HG03064 (cell line): Measurements from ENCODE around the gene STXBP3.

Source experiments
- ATAC-seq: cut with Tn5 transposase; IDR thresholded peaks from one replicate; pipeline ENCODE4 v1.9.1; 2021; ENCODE audit warnings: low read depth; ENCODE audit not compliant: unreplicated experiment

Gene STXBP3

GRCh38 chr1:108792420-108792819 is 45.9 kb downstream of the STXBP3 start:
- ATAC-seq, result no peak

- no peak for ATAC-seq
These were observed 52.5 kb downstream of the STXBP3 start for GRCh38 chr1:108799001-108799400.

GRCh38 chr1:108801101-108801500 is 54.6 kb downstream of the STXBP3 start:
- no peak for ATAC-seq

- ATAC-seq, result no peak
These were observed 57.1 kb downstream of the STXBP3 start for GRCh38 chr1:108803548-108803947.

GRCh38 chr1:108808438-108808837 is 62.0 kb downstream of the STXBP3 start:
- no peak for ATAC-seq

- no peak for ATAC-seq
These were observed 65.1 kb downstream of the STXBP3 start for GRCh38 chr1:108811611-108812010.

GRCh38 chr1:108813326-108813725 is 66.9 kb downstream of the STXBP3 start:
- ATAC-seq, result no peak

GRCh38 chr1:108814343-108815125 is 68.1 kb downstream of the STXBP3 start:
- ATAC-seq, result no peak

GRCh38 chr1:108815566-108815965 is 69.1 kb downstream of the STXBP3 start:
- ATAC-seq, result no peak

GRCh38 chr1:108816049-108816893 is 69.8 kb downstream of the STXBP3 start:
- no peak for ATAC-seq

GRCh38 chr1:108817016-108817415 is 70.5 kb downstream of the STXBP3 start:
- ATAC-seq, result no peak

GRCh38 chr1:108817811-108818210 is 71.3 kb downstream of the STXBP3 start:
- ATAC-seq, result no peak

GRCh38 chr1:108819878-108820277 is 73.4 kb downstream of the STXBP3 start:
- no peak for ATAC-seq

- no peak for ATAC-seq
These were observed 77.2 kb downstream of the STXBP3 start for GRCh38 chr1:108823632-108824031.

- no peak for ATAC-seq
These were observed 77.6 kb downstream of the STXBP3 start for GRCh38 chr1:108824051-108824450.

GRCh38 chr1:108826081-108826635 is 79.7 kb downstream of the STXBP3 start:
- ATAC-seq, result no peak

- no peak for ATAC-seq
These were observed 81.8 kb downstream of the STXBP3 start for GRCh38 chr1:108828074-108828961.

GRCh38 chr1:108829498-108829916 is 83.0 kb downstream of the STXBP3 start:
- no peak for ATAC-seq

GRCh38 chr1:108830119-108831008 is 83.9 kb downstream of the STXBP3 start:
- no peak for ATAC-seq
